Measurements from ENCODE around the gene ARID4A.

DNA sequence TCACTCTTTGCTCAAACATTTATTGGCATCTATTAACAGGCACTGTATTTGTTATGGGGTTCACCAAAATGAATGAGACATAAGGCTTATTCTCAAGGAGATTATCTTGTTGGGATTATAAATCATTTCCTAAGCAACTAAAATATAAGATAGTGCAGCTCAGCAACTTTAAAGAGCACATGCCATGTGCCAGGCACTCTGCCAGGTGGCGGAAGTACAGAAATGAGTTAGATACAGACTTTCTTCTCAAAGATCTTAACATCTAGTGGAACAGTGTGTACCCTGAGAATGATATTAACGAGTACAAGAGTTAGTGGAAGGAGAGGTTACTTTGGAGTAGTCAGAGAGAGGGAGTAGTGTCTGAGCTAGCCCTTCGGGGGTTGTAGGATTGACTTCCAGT is 68.9 kb downstream of the ARID4A start:
- TF ChIP-seq, protein P1, sequence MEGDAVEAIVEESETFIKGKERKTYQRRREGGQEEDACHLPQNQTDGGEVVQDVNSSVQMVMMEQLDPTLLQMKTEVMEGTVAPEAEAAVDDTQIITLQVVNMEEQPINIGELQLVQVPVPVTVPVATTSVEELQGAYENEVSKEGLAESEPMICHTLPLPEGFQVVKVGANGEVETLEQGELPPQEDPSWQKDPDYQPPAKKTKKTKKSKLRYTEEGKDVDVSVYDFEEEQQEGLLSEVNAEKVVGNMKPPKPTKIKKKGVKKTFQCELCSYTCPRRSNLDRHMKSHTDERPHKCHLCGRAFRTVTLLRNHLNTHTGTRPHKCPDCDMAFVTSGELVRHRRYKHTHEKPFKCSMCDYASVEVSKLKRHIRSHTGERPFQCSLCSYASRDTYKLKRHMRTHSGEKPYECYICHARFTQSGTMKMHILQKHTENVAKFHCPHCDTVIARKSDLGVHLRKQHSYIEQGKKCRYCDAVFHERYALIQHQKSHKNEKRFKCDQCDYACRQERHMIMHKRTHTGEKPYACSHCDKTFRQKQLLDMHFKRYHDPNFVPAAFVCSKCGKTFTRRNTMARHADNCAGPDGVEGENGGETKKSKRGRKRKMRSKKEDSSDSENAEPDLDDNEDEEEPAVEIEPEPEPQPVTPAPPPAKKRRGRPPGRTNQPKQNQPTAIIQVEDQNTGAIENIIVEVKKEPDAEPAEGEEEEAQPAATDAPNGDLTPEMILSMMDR (IDR thresholded peaks at IDR 0.05), result no peak
- TF ChIP-seq POLR2AphosphoS5 (IDR thresholded peaks at IDR 0.05) (no peak), EP300 (IDR thresholded peaks at IDR 0.05) (no peak)
